H1 (cell line): Measurements from ENCODE around the gene IL13RA1.

Source experiments
- EP300 ChIP-seq, 2 experiments: IDR thresholded peaks; 1 replicate in 1 of 2; 2 replicates in 1 of 2; pipeline ENCODE4 v1.6.1; 2011 to 2012; ENCODE audit warnings: low read depth in 2 of 2, low read length in 2 of 2, mild to moderate bottlenecking in 2 of 2, borderline replicate concordance in 1 of 2, inconsistent platforms in 1 of 2, moderate library complexity in 1 of 2
- POLR2A ChIP-seq, 2 experiments: IDR thresholded peaks; 1 replicate in 1 of 2; 2 replicates in 1 of 2; pipeline ENCODE4 v1.6.1; 2011; ENCODE audit warnings: low read depth in 2 of 2, low read length in 2 of 2, mild to moderate bottlenecking in 2 of 2; ENCODE audit errors: control extremely low read depth in 1 of 2

- TF ChIP-seq POLR2A (IDR thresholded peaks at IDR 0.05; ENCODE audit: control extremely low read depth in 1 of 2, low read depth in 2 of 2, low read length in 2 of 2): no peak
- no peak for TF ChIP-seq EP300 (IDR thresholded peaks at IDR 0.05; ENCODE audit: borderline replicate concordance in 1 of 2, low read depth in 2 of 2, low read length in 2 of 2)
Measured at GRCh38 chrX:118706681-118707080, 20.7 kb upstream of the IL13RA1 start.
